Measurements from ENCODE around the gene RBBP4. TPM values are rescaled to one million over a fixed set of nuclear protein-coding genes. Genes with fewer than 3 reads are reported as not detected.
"Not testable (repeated sequence)": the region's sequence is repeated elsewhere in the genome, so short reads cannot be mapped to it uniquely, and the experiment has no call there.

Gene RBBP4
- total RNA-seq, 1 experiment from 2014 or later: 208 TPM

DNA sequence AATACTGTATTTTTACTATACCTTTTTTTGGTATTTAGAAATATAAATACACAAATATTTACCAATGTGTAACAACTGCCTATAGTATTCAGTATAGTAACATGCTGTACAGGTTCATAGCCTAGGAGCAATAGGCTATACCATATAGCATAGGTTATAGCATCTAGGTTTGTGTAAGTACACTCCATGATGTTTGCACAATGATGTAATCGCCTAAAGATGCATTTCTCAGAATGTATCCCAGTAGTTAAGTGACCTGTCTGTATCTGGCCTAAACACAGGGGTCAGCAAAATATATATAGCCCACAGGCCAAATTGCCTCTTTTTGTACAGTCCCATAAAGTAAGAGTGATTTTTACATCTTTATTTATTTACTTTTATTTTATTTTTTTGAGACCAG lies 24.8 kb upstream of the RBBP4 start:
- Histone ChIP-seq H3K4me3 (no peak overlapping the region), H3K27ac (no peak overlapping the region), H3K36me3 (peaks cover 50% of the 10 kb centered on the region), H3K27me3 (replicated peaks) (no peaks in the 10 kb centered on the region), H3K9me3 (replicated peaks) (no peaks in the 10 kb centered on the region), H3K4me1 (replicated peaks) (no peaks in the 10 kb centered on the region)
- no peak for DNase-seq (ENCODE audit: low read depth in 1 of 2, low spot score in 2 of 2)

DNA sequence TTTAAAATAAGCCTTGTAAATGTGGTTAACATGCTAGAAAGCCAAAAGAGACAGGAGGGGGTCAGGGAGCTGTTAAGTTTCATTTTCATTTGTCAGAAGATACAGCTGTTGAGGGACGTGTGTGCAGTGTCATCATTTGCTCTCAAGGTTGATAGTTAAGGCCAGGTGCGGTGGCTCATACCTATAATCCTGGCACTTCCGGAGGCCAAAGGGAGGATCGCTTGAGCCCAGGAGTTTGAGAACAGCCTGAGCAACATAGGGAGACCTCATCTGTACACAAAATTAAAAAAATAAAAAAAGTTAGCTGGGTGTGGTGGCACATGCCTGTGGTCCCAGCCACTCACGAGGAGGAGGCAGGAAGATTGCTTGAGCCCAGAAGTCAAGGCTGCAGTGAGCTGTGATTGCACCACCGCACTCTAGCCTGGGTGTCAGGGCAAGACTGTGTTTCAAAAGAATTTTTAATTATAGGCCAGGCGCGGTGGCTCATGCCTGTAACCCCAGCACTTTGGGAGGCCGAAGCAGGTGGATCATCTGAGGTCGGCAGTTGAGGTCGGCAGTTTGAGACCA lies 23.3 kb upstream of the RBBP4 start:
- no peak for DNase-seq (ENCODE audit: low read depth in 1 of 2, low spot score in 2 of 2)
- no peak overlapping the region for H3K27ac ChIP-seq
- no peaks in the 10 kb centered on the region for H3K27me3 ChIP-seq (replicated peaks)
- no peak overlapping the region for H3K4me3 ChIP-seq
- H3K36me3 ChIP-seq: peaks cover 54% of the 10 kb centered on the region
- no peaks in the 10 kb centered on the region for H3K9me3 ChIP-seq (replicated peaks)
- no peaks in the 10 kb centered on the region for H3K4me1 ChIP-seq (replicated peaks)

DNA sequence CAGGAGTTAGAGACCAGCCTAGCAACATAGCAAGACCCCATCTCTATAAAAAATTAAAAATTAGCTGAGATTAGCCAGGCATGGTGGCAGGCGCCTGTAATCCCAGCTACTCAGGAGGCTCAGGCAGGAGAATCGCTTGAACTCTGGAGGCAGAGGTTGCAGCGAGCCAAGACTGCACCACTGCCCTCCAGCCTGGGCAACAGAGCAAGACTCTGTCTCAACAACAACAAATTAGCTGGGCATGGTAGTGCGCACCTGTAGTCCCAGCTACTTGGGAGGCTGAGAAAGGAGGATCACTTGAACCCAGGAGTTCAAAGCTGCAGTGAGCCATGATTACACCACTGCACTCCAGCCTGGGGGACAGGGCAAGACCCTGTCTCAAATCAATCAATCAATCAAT lies 20.8 kb upstream of the RBBP4 start:
- DNase-seq (ENCODE audit: low read depth in 1 of 2, low spot score in 2 of 2); H3K27ac ChIP-seq; H3K4me1 ChIP-seq (replicated peaks); H3K9me3 ChIP-seq (replicated peaks); H3K4me3 ChIP-seq; H3K27me3 ChIP-seq (replicated peaks): not testable (repeated sequence)
- peaks cover 59% of the 10 kb centered on the region for H3K36me3 ChIP-seq

DNA sequence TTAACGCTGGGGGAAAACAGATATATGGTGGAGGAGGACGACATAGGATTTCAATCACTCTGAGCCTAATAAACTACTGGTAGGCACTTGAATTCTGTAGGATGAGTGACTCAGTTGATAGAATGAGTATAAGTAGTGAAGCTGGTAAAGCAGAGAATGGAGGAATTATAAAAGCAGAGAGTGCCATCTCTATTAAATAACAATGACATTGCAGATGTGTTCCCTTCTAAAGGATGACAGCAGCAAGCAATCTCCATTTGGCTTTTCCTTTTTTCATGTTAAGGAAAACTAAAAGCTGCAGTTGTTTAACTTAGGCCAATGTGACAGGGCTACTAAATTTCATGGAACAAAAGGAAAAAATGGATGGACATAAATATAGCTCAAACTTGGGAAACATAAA lies 18.2 kb upstream of the RBBP4 start:
- no peaks in the 10 kb centered on the region for H3K4me1 ChIP-seq (replicated peaks)
- H3K27me3 ChIP-seq (replicated peaks): no peaks in the 10 kb centered on the region
- no peak overlapping the region for H3K4me3 ChIP-seq
- no peaks in the 10 kb centered on the region for H3K9me3 ChIP-seq (replicated peaks)
- no peak for DNase-seq (ENCODE audit: low read depth in 1 of 2, low spot score in 2 of 2)
- peaks cover 40% of the 10 kb centered on the region for H3K36me3 ChIP-seq
- no peak overlapping the region for H3K27ac ChIP-seq

DNA sequence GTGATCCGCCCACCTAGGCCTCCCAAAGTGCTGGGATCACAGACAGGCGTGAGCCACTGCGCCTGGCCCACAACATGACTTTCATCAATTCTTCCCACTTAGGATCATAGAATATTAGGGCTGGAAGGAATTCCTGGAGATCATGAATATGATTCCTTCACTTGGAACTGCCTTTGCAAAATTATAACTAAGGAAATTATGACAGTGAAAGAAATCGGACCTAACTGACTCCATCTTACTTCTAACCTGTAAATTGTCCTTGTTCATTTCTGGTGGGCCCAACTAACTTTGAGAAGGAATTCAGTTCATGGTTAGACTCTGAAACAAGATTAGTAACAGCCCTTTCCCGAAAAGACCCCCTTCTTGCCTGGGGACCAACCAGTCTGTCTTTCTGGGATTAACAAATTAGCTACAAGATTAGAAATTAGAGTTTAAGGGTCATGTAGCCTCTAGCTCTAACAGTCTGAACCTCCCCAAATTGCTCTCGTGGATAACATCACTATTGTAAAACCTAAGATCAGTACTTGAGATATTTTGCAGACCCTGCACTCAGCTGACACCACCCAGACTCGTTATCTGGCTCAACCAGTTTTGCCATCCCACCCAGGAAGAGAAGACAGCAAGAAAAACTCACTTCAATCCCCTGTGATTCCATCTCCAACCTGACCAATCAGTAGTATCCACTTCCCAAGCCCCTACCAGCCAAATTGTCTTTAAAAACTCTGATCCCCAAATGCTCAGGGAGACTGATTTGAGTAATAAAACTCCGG lies 15.3 kb upstream of the RBBP4 start:
- no peak overlapping the region for H3K4me3 ChIP-seq
- H3K9me3 ChIP-seq (replicated peaks): no peaks in the 10 kb centered on the region
- peaks cover 34% of the 10 kb centered on the region for H3K36me3 ChIP-seq
- no peak overlapping the region for H3K27ac ChIP-seq
- no peaks in the 10 kb centered on the region for H3K27me3 ChIP-seq (replicated peaks)
- DNase-seq (ENCODE audit: low read depth in 1 of 2, low spot score in 2 of 2): no peak
- H3K4me1 ChIP-seq (replicated peaks): no peaks in the 10 kb centered on the region

DNA sequence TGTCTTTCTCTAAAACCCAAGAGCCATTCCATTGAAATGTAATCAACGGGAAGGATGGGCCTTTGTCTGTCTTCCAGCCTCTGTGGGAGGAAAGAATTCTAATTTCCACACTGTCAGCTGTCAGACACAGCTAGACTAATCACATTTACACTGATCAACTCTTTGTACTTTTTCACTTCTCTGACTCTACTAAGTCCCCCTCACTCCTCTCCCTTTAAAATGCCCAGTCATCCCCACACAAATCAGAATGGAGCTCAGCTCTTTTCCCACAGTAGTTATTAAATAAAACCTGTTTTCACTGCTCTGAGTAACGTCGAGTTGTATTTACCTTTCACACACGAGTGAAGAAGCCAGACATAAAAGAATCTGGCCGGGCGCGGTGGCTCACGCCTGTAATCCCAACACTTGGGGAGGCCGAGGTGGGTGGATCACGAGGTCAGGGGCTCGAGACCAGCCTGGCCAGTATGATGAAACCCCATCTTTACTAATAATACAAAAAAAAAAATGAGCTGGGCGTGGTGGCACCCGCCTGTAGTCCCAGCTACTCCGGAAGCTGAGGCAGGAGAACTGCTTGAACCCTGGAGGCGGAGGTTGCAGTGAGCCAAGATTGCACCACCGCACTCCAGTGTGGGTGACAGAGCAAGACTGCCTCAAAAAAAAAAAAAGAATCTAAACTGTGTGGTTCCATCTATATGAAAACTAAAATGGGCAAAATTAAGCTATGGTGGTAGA lies 13.9 kb upstream of the RBBP4 start:
- H3K27me3 ChIP-seq (replicated peaks): no peaks in the 10 kb centered on the region
- H3K27ac ChIP-seq: no peak overlapping the region
- H3K4me1 ChIP-seq (replicated peaks): no peaks in the 10 kb centered on the region
- no peak overlapping the region for H3K4me3 ChIP-seq
- peaks cover 30% of the 10 kb centered on the region for H3K36me3 ChIP-seq
- DNase-seq (ENCODE audit: low read depth in 1 of 2, low spot score in 2 of 2): no peak
- H3K9me3 ChIP-seq (replicated peaks): no peaks in the 10 kb centered on the region

DNA sequence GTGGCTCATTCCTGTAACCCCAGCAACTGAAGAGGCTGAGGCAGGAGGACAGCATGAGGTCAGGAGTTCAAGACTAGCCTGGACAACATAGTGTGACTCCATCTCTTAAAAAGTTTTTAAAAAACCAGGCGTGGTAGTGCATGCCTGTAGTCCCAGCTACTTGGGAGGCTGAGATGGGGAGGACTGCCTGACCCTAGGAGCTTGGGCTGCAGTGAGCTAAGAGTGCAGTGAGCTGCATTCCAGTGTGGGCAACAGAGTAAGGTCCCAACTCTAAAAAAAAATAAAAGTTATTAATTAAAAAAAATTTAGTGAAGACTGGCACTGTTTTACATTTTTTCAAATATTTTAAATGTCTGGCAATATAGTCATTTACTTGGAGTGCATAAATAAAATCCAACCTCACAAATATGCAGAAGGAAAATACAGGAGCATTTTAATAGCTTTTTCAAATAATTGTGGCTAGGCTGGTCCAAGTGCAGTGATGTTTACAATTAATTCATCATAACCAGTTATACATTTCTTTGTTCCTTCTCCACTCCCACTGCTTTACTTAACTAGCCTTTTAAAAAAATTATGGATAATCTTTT lies 11.4 kb upstream of the RBBP4 start:
- Histone ChIP-seq H3K4me1 (replicated peaks) (no peaks in the 10 kb centered on the region), H3K4me3 (no peak overlapping the region), H3K27ac (no peak overlapping the region), H3K27me3 (replicated peaks) (no peaks in the 10 kb centered on the region), H3K36me3 (peaks cover 13% of the 10 kb centered on the region; the same call in 1 of the 2 replicates), H3K9me3 (replicated peaks) (no peaks in the 10 kb centered on the region)
- DNase-seq (ENCODE audit: low read depth in 1 of 2, low spot score in 2 of 2): no peak

DNA sequence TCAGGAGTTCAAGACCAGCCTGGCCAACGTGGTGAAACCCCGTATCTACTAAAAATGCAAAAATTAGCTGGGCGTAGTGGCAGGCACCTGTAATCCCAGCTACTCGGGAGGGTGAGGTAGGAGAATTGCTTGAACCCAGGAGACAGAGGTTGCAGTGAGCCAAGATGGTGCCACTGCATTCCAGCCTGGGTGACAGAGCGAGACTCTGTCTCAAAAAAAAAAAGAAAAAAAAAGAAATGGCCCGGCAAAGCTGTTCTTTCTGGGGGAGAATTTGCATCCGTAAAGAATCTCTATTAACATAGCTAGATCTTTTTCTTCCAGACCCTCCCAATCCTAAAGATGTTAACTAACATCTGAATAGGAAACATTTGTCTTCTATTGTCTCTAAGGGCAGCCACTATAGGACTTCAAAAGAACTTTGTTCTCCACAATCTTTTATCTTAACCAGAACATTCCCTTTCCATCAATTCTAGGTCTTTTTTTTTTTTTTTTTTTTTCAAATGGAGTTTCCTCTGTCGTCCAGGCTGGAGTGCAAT lies 8.6 kb upstream of the RBBP4 start:
- not testable (repeated sequence) for H3K9me3 ChIP-seq (replicated peaks); H3K4me1 ChIP-seq (replicated peaks); DNase-seq (ENCODE audit: low read depth in 1 of 2, low spot score in 2 of 2); H3K4me3 ChIP-seq; H3K27ac ChIP-seq; H3K27me3 ChIP-seq (replicated peaks)
- H3K36me3 ChIP-seq: peaks cover 17% of the 10 kb centered on the region; the same call in 1 of the 2 replicates

DNA sequence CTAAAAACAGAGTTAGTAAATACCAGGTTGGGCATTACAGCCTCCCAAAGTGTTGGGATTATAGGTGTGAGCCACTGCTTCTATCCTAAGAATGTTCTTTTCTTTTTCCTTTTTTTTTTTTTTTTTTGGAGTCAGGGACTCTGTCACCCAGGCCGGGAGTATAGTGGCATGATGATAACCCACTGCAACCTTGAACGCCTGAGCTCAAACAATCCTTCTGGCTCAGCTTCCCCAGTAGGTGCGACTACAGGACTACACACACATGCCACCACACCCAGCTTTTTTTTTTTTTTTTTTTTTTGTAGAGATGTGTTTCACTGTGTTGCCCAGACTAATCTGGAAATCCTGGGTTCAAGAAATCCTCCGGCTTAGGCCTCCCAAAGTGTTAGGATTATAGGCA lies 6.6 kb upstream of the RBBP4 start:
- no peaks in the 10 kb centered on the region for H3K4me1 ChIP-seq (replicated peaks)
- H3K27ac ChIP-seq: no peak overlapping the region
- H3K27me3 ChIP-seq (replicated peaks): no peaks in the 10 kb centered on the region
- H3K36me3 ChIP-seq: 0 out of 2 replicates have a peak, but pooled peaks cover 8% of the 10 kb centered on the region
- H3K4me3 ChIP-seq: no peak overlapping the region
- no peaks in the 10 kb centered on the region for H3K9me3 ChIP-seq (replicated peaks)
- DNase-seq (ENCODE audit: low read depth in 1 of 2, low spot score in 2 of 2): no peak

DNA sequence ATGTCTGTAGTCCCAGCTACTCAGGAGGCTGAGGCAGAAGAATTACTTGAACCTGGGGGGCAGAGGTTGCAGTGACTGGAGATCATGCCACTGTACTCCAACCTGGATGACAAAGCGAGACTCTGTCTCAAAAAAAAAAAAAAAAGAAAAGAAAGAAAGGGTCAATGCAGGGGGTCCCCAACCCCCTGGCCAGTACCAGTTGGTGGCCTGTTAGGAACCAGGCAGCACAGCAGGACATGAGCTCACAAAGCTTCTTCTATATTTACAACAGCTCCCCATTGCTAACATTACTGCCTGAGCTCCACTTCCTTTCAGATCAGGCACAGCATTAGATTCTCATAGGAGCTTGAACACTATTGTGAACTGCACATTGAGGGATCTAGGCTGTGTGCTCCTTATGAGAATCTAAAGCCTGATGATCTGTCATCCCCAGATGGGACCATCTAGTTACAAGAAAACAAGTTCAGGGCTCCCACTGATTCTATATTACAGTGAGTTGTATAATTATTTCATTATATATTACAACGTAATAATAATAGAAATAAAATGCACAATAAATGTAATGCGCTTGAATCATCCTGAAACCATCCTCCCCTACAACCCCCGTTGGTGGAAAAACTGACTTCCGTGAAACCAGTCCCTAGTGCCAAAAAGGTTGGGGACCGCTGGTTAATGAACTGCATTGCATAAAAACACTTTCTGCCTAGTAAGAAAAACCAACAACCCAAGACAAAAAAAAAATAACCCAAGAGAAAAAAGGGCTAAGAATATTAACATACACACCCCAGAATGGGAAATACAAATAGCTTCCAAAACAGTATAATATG lies 3.5 kb upstream of the RBBP4 start:
- H3K27ac ChIP-seq: no peak overlapping the region
- H3K27me3 ChIP-seq (replicated peaks): no peaks in the 10 kb centered on the region
- no peak for DNase-seq (ENCODE audit: low read depth in 1 of 2, low spot score in 2 of 2)
- H3K4me1 ChIP-seq (replicated peaks): peaks cover 11% of the 10 kb centered on the region
- peaks cover 19% of the 10 kb centered on the region for H3K36me3 ChIP-seq
- no peaks in the 10 kb centered on the region for H3K9me3 ChIP-seq (replicated peaks)
- no peak overlapping the region for H3K4me3 ChIP-seq

DNA sequence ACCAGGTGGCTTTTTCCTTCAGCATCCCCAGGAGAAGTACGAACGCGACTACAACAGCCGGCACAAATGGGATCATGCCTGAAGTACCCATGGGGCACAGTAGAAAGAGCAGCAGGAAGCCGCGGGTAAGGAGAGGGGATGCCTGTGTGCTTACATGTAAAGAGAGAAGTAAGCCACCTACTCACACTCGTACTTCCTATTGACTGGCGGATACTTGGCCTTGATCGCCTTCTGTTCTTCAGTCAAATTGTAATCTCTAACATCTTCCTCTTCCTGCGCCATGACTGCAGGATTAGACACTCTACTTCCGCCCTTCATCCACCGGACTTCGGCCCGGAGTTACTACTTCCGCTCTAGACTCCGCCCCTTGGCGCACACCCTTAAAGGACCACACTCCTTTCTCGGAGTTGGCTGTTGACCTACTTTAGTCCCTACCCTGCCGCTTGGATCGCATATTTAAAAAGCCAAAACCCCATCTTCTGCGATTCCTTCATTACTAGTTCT lies 708 bp upstream of the RBBP4 start, which contains the start of gene ZBTB8OS:
TSS of gene ZBTB8OS (minus strand) at position 303 of the 504 bp plus-strand sequence. CDS start at position 282, 21 bp downstream.
- H3K4me3 ChIP-seq: peak within 1 kb of the TSS; percentile 72
- H3K27me3 ChIP-seq (replicated peaks): no peaks in the 10 kb centered on the region
- peak within 1 kb of the TSS; percentile 98 for H3K27ac ChIP-seq
- H3K9me3 ChIP-seq (replicated peaks): no peaks in the 10 kb centered on the region
- H3K36me3 ChIP-seq: peaks cover 45% of the 10 kb centered on the region
- peak; percentile 92 to 93 for DNase-seq (ENCODE audit: low read depth in 1 of 2, low spot score in 2 of 2)
- H3K4me1 ChIP-seq (replicated peaks): peaks cover 24% of the 10 kb centered on the region

DNA sequence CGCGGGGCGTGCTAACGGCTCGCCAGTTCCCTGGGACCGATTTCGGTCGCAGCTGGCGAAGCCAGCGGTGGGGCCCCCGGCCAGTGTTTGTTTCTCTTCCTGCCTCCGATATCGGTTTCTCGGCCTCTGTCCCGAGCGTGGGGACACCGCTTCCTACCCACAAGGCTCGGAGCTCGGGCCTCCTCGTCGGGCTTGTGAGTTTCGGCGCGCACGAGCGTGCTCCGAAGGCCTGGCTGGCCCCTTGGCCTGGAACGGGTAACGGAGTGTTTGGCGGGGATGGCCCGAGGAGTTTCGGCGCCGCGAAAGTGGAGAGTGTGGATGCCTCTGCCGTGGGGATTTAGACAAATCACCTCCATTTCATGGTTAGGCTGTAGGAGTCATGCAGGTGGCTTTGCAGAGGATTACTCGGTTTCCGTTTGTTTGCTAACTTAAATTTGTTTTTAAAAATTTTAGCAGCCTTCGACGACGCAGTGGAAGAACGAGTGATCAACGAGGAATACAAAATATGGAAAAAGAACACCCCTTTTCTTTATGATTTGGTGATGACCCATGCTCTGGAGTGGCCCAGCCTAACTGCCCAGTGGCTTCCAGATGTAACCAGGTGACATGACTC lies 559 bp downstream of the RBBP4 start:
- no peak for DNase-seq (ENCODE audit: low read depth in 1 of 2, low spot score in 2 of 2)
- peak overlapping the region; percentile 72 for H3K4me3 ChIP-seq

More for the DNA sequence above, 559 bp downstream of the RBBP4 start:
- Histone ChIP-seq H3K27ac (peak overlapping the region; percentile 98), H3K9me3 (replicated peaks) (no peaks in the 10 kb centered on the region), H3K36me3 (peaks cover 53% of the 10 kb centered on the region), H3K27me3 (replicated peaks) (no peaks in the 10 kb centered on the region), H3K4me1 (replicated peaks) (peaks cover 36% of the 10 kb centered on the region)
